Kidney epithelial cell (primary cell): ENCODE data around the gene SGMS1. TPM values are rescaled to one million over a fixed set of nuclear protein-coding genes. Genes with fewer than 3 reads are reported as not detected.

Experiments used
- DNase-seq: peaks from one replicate; pipeline ENCODE4 v3.0.0-alpha.2; 2010; ENCODE audit warnings: low read depth
- H3K27me3 ChIP-seq: 2 replicates; pipeline ENCODE4 v1.6.0; 2011; ENCODE audit warnings: low read length; ENCODE audit not compliant: control insufficient read depth, insufficient read depth
- H3K36me3 ChIP-seq: 2 replicates; pipeline ENCODE4 v1.5.1; 2011; ENCODE audit warnings: low read length; ENCODE audit not compliant: control insufficient read depth, insufficient read depth
- H3K4me3 ChIP-seq: 2 replicates; pipeline ENCODE4 v1.5.1; 2011; ENCODE audit warnings: low read depth, mild to moderate bottlenecking, control low read depth, low read length
- total RNA-seq: library from RNA; depleted of rRNA; stranded (reverse); fragments of >200 nt; gene quantifications from 2 replicates; pipeline ENCODE4 v1.2.3, GENCODE V29; 2015
- TF ChIP-seq, protein P1 (sequence below): IDR thresholded peaks from 2 replicates; pipeline ENCODE4 v1.5.1; 2011; ENCODE audit warnings: mild to moderate bottlenecking, moderate library complexity, low read length, control low read depth, inconsistent platforms; ENCODE audit not compliant: insufficient read depth, poor library complexity, severe bottlenecking

The SGMS1 gene
- total RNA-seq, 1 donor from 2014 or later, result 27.0 TPM

DNA sequence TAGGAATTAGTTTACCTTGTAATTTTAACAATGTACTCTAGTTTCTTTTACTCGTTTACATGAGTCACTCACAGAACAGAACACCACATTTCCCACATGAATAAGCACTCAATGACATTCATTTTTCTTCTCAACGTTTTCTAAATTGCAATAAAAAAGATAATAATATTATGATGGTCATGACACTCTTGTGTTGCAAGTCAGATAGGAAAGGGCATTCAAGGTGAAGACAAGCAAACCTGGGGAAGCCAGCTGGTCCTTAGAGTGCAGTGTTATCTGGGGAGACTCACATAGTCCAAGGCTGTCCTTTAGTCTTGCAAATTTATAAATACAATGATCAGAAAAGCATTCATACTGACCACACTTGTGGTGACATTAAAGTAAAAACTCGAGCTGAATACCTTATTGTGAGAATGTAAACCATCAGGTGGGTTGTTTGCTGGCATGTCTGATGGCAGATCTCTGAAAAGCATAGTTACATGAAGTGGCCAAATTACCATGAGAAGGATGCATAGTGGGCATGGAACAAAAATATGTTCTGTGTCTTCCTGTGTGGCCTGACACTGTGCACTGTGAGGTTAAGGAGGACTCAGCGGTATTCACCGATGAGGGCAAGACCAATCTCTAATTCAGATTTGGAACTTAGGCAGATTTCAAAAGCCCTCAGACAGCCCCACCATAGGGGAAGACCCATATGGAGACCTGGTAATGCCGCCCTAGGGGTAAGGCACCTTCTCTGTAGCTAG lies 213.5 kb downstream of the SGMS1 start:
- no peaks in the 10 kb centered on the region for H3K27me3 ChIP-seq
- no peaks in the 10 kb centered on the region for H3K36me3 ChIP-seq
- no peak for DNase-seq
- no peak overlapping the region for H3K4me3 ChIP-seq
- TF ChIP-seq, protein P1, sequence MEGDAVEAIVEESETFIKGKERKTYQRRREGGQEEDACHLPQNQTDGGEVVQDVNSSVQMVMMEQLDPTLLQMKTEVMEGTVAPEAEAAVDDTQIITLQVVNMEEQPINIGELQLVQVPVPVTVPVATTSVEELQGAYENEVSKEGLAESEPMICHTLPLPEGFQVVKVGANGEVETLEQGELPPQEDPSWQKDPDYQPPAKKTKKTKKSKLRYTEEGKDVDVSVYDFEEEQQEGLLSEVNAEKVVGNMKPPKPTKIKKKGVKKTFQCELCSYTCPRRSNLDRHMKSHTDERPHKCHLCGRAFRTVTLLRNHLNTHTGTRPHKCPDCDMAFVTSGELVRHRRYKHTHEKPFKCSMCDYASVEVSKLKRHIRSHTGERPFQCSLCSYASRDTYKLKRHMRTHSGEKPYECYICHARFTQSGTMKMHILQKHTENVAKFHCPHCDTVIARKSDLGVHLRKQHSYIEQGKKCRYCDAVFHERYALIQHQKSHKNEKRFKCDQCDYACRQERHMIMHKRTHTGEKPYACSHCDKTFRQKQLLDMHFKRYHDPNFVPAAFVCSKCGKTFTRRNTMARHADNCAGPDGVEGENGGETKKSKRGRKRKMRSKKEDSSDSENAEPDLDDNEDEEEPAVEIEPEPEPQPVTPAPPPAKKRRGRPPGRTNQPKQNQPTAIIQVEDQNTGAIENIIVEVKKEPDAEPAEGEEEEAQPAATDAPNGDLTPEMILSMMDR, result no peak

DNA sequence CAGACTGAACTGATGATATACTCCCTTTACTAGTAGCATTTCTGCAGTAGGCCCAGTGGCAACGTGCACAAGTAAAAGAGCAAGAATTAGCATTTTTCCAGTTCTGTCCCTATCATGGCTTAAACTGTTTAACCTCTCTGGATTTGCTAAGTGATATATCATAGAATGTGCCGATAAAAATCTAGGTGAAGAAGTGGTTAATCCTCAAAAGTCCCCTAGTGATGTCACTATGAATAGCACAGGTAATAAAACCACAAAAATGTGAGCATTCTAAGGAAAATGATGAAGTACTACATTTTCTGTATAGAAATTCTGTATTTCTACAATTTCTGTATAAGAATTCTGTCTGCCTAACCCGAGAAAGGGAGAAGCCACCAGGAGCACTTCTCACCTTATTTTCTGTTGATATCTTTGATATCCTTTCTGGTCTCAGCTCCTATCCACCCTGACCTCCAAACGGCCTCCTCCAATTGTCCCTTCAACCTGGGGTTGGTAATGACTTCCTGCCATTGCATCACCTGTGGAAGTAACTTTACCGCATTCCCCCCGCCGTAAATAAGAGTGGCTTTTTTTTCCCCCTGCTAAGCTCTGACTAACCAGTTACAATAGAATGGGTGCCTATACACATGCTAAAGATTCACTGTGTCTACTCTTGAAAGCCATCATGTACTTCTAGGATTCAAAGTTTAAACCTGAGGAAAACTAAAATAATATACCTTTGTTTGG lies 216.5 kb downstream of the SGMS1 start:
- H3K27me3 ChIP-seq, result no peaks in the 10 kb centered on the region
- no peak overlapping the region for H3K4me3 ChIP-seq
- TF ChIP-seq, protein P1, result no peak
- no peak for DNase-seq
- no peaks in the 10 kb centered on the region for H3K36me3 ChIP-seq

DNA sequence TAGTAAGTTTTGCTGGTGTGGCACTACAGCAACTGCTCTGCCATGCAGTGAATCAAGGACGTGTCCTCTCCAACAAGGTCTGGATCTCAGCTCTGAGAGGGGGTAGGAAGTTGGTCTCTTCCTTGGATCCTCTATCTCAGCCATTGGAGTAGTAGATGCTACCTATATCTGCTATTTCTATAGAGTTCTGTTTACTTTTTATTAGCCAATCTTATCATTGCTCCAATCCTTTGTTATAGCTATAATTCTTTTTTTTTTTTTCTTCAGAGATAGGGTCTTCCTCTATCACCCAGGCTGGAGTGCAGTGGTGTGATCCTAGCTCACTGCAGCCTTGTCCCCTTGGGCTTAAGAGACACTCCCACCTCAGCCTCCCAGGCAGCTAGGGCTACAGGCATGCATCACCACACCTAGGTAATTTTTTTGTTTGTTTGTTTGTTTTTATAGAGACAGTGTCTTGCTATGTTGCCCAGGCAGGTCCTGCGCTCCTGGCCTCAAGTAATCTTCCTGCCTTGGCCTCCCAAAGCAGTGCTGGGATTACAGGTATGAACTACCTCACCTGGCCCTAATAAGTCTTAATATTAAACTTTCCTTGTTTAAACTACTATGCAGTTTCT lies 217.2 kb downstream of the SGMS1 start:
- Histone ChIP-seq H3K27me3 (no peaks in the 10 kb centered on the region), H3K4me3 (no peak overlapping the region), H3K36me3 (no peaks in the 10 kb centered on the region)
- TF ChIP-seq, protein P1, result no peak
- no peak for DNase-seq

DNA sequence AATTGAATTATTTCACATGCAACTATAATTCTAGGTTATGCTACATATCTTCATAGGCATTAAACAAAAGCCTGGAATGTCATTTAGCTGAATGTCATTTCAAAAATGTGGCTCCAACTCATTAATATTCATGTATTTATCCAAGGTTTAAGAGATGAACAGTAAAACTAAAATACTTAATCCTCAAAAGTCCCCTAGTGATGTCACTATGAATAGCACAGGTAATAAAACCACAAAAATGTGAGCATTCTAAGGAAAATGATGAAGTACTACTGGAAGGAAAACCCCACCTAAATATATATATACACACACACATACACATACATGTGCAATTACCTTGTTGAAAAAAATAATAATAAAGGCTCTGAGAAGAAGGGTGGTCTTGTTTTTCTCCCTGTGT lies 218.0 kb downstream of the SGMS1 start:
- TF ChIP-seq, protein P1, result no peak
- H3K4me3 ChIP-seq, result no peak overlapping the region
- DNase-seq, result no peak
- H3K36me3 ChIP-seq, result no peaks in the 10 kb centered on the region
- H3K27me3 ChIP-seq, result no peaks in the 10 kb centered on the region

DNA sequence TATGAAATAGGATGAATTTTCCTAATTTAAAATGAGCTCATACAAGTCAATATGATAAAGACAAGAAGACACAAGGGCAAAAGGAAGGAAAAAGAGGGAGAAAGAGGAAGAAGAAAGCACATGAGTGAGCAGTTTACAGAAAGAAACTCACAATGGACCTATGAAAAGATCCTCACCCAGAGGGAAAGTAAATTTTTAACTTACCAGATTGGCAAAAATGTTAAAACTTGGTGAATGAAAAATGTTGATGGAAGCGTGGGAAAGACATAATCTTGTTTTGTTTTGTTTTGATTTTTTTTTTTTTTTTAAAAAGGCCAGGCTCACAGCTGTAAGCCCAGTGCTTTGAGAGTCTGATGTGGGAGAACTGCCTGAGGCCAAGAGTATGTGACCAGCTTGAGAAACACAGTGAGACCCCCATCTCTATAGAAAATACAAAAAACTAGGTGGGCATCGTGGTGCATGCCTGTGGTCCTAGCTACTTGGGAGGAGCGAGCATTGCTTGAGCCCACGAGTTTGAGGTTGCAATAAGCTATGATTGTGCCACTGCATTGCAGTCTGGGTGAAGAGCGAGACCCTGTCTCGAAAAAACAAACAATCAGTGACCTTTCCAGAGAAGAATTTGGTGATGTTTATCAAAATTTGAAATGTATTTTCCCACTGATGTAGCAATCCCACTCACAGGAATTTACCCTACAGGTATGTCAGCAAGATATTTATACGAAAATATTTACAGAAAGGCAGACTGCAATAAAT lies 219.6 kb downstream of the SGMS1 start:
- H3K36me3 ChIP-seq, result no peaks in the 10 kb centered on the region
- no peak for DNase-seq
- H3K27me3 ChIP-seq, result no peaks in the 10 kb centered on the region
- TF ChIP-seq, protein P1, result no peak
- H3K4me3 ChIP-seq, result no peak overlapping the region
